Stimulated activated CD8-positive, alpha-beta memory T cell treated with anti-CD3 and anti-CD28 coated beads, Interleukin-4, amount 100 ng/mL, for 4 hours (primary cell): Measurements from ENCODE around the gene GOLGA5.

Experiments used
- DNase-seq, 2 donors: peaks; one replicate each; pipeline ENCODE4 v3.0.0-alpha.2; 2020; ENCODE audit warnings: low read depth in 2 of 2, low spot score in 1 of 2

The GOLGA5 gene

GRCh38 chr14:92874962-92875661 is 81.0 kb downstream of the GOLGA5 start:
- no peak for DNase-seq

DNA sequence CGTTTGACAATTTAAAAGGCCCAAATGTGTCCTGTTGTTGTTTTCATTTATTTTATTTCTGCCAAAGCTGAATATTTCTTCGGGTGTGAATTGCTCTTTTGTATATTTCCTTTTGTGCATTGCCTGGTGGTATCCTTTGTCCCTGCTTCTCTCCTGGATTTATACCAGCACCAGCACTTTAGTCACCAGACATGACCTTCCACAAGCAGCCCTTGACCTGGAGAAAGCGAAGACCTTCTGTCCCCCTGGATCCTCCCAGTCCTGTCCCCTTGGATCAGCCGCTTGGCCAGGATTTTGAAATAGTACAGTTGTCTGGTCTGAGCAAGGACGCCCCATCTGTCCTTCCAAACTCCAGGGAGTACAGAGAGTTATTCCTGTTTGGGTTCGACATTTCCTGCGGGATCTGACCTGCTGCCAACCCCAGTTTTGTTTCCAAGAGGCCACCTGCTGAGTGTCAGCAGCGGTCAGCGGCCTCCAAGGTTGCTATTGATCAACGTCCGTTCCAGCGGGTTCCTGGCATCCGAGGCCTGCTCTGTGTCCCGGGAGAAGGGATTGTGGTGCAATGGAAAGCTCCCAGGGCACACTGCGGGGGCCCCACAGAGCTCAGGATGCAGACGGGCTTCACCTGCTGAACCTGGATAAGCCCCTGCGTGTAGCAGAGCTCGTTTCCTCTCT is 83.8 kb downstream of the GOLGA5 start:
- no peak for DNase-seq

GRCh38 chr14:92880351-92880750 is 86.2 kb downstream of the GOLGA5 start:
- DNase-seq: no peak

DNA sequence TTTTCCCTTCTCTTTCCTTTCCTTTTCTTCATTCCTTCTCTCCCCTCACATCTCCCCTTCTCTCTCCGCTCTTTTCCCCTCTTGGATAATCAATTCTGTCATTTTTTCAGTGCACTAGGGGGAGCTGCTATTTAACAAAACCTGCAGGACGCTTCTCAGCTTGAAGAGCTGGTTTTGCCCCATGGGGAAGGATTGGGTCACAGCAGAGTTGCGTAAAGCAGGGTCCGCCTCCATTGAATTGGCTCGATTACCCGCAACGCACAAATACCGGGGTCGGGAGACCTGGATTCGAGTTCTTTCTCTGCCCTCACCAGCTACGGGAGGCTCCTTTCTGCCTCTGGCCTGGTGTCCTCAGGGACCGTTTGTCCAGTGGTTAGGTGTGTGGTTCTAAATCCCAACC is 86.7 kb downstream of the GOLGA5 start:
- no peak for DNase-seq

DNA sequence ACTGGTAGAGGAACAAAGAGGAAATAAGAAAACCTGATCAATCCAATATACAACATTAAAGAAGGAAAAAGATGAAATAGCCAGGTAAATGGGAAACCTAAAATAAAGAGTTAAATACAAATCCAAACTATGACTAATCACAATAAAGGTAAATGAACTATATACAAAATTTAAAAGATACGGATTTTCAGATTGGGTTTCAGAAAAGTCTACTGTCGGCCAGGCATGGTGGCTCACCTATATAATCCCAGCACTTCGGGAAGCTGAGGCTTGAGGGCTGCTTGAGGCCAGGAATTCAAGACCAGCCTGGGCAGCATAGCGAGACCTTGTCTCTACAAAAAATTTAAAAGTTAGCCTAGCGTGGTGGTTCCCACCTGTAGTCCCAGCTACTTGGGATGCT is 89.0 kb downstream of the GOLGA5 start:
- no peak for DNase-seq

- DNase-seq: no peak
Observed at GRCh38 chr14:92884410-92884809, 90.3 kb downstream of the GOLGA5 start.

GRCh38 chr14:92885279-92886061 is 91.4 kb downstream of the GOLGA5 start:
- no peak for DNase-seq

DNA sequence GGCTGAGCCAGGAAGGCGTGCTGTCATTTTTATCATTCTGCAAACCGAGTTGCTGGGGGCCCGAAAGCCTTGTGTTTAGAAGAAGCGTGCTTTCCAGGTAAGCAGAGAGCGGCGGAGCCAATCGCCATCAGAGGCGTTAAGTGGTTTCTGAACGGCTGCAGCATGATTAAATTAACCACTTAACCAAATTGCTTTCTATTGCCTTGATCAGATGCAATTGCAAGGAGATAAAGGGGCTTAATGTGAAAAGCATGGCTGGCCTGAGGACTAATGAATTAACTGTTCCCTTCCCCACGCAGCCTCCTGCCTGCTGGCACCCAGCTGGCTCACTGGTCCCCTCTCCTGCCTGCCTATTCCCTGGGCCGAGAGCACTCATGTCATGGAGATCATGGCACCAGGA is 92.2 kb downstream of the GOLGA5 start:
- DNase-seq: no peak

- no peak for DNase-seq
Observed at GRCh38 chr14:92887157-92887556, 93.1 kb downstream of the GOLGA5 start.

GRCh38 chr14:92888896-92889295 is 94.8 kb downstream of the GOLGA5 start:
- no peak for DNase-seq
